ENCODE results near the gene CD82.

CD82 gene

DNA sequence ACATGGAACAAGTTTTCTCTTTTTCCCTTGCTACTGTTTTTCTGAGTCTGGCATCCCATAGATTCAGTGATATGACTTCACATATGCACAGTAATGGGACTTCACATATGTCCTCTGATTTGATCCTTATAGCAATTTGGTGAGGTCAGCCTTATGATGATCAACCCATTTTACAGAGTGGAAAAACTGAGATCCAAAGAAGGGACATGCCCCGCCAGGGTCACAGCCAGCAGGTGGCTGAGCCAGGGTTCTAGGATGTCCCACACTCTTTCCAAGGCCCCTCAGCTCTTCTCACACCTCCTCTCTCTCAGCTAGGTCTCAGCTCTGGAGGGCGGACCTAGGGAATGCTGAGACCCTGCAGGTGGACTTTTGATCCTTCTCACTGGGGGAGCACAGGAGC is 44.3 kb upstream of the CD82 start:
- TF ChIP-seq, protein P1, sequence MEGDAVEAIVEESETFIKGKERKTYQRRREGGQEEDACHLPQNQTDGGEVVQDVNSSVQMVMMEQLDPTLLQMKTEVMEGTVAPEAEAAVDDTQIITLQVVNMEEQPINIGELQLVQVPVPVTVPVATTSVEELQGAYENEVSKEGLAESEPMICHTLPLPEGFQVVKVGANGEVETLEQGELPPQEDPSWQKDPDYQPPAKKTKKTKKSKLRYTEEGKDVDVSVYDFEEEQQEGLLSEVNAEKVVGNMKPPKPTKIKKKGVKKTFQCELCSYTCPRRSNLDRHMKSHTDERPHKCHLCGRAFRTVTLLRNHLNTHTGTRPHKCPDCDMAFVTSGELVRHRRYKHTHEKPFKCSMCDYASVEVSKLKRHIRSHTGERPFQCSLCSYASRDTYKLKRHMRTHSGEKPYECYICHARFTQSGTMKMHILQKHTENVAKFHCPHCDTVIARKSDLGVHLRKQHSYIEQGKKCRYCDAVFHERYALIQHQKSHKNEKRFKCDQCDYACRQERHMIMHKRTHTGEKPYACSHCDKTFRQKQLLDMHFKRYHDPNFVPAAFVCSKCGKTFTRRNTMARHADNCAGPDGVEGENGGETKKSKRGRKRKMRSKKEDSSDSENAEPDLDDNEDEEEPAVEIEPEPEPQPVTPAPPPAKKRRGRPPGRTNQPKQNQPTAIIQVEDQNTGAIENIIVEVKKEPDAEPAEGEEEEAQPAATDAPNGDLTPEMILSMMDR (IDR thresholded peaks at IDR 0.05; ENCODE audit: extremely low read depth, insufficient read depth, missing control alignments) = no peak
- in situ Hi-C loops (cut with MboI; ENCODE audit: low pct_unique_long_range_greater_than_20kb, low sequenced_read_pairs, unreplicated experiment) = no loop called here
- no peak for DNase-seq (ENCODE audit: low spot score)

DNA sequence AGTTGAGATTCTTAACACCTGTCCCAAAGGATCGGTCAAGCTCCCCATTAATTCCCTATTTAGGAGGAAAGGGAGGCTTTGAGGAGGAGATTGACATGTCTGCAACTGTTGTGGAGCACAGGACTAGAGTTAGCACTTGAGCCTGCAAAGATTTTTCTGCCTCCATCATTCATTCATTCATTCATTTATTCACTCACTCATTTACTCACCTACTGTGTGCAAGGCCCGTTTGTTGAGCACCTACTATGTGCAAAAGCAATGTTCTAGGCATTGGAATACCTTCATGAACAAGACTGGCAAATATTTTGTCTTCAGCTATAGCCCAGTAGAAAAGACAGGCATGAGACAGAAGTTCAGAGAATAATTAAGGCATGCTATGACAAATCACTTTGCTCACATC is 43.2 kb upstream of the CD82 start:
- DNase-seq (ENCODE audit: low spot score) = no peak
- TF ChIP-seq, protein P1 (IDR thresholded peaks at IDR 0.05; ENCODE audit: extremely low read depth, insufficient read depth, missing control alignments) = no peak
- in situ Hi-C loops (cut with MboI; ENCODE audit: low pct_unique_long_range_greater_than_20kb, low sequenced_read_pairs, unreplicated experiment) = no loop called here

DNA sequence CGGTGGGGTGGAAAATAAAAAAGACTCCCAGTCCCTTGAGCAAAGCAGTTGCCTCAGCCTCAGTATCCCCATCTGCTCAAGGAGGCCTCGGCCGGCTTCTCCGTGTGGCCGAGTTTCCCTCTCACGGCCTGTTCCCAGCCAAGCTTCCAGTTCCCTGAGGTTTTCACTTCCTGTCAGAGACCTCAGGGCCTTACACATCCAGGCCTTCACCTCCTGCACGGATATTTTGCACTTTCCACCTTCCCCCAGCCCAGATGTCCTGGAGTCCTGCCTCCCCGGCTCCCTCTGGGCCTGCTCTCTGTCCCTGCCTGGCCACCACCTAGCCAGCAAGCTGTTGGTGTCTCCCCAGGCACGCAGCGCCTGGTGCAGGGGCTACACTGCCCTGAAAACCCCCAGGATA is 41.1 kb upstream of the CD82 start:
- DNase-seq (ENCODE audit: low spot score) = no peak
- TF ChIP-seq, protein P1 (IDR thresholded peaks at IDR 0.05; ENCODE audit: extremely low read depth, insufficient read depth, missing control alignments) = no peak
- in situ Hi-C loops (cut with MboI; ENCODE audit: low pct_unique_long_range_greater_than_20kb, low sequenced_read_pairs, unreplicated experiment) = no loop called here

DNA sequence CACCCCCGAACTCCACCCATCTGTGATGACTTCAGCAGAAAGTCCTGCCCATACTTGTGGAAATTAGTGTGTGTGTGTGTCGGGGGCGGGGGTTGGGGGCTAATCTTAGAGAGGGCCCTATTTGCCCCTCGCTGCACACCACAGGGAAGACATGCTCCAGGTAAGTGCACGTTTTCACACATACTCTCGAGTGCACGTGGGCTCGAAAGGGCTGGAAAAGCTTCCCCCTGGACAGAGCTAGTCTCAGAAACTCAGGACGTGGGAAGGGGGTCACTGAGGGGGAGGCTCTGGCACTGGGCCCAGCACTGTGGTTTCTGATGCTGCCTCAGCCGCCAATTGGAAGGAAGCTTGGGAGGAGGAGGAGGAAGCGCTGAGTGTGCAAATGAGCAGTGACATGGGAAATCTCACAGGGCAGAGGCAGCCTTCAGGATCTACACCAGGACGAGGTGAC is 40.7 kb upstream of the CD82 start:
- TF ChIP-seq, protein P1 (IDR thresholded peaks at IDR 0.05; ENCODE audit: extremely low read depth, insufficient read depth, missing control alignments) = no peak
- no peak for DNase-seq (ENCODE audit: low spot score)
- in situ Hi-C loops (cut with MboI; ENCODE audit: low pct_unique_long_range_greater_than_20kb, low sequenced_read_pairs, unreplicated experiment) = loop anchor here (25.0 kb wide), 1 partner anchor 412 kb away; no protein-coding TSS in a partner anchor

DNA sequence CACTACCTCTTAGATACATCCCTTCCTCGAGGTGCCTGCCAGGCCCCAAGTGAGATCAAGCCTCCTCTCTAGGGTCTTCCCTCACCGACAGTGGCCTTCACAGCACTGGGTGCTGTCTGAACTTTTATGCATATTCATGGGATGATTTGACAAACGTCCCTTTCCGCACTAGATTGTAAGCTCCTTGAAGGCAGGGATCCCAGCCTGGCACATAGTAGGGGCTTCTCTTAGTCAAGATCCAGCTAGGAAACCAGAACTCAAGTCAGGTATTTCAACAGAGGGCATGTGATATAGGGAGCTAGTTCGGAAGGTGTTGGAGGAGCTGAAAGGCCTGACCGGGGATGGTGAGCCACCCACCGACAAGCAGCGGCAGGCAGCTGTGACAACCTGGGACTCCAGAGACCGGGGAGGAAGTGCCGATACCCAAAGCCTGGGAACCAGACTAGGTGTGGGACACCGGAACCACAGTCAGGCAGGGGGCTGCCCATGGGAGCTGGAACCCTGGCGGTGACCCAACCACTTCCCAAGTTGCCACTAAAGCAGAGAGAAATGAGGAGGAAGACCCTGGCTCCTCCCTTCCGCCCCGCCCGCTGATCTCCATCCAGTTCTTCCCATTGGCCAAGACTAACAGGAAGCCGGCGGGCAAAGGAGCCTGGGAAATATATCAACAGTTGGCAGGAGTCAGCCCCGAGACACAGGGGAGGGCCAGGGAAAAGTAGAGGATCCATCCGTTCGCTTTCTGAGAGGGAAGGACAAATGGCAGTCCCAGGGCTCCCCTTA is 39.8 kb upstream of the CD82 start:
- TF ChIP-seq, protein P1 (IDR thresholded peaks at IDR 0.05; ENCODE audit: extremely low read depth, insufficient read depth, missing control alignments) = no peak
- DNase-seq (ENCODE audit: low spot score) = no peak
- in situ Hi-C loops (cut with MboI; ENCODE audit: low pct_unique_long_range_greater_than_20kb, low sequenced_read_pairs, unreplicated experiment) = loop anchor here (25.0 kb wide), 1 partner anchor 413 kb away; no protein-coding TSS in a partner anchor

DNA sequence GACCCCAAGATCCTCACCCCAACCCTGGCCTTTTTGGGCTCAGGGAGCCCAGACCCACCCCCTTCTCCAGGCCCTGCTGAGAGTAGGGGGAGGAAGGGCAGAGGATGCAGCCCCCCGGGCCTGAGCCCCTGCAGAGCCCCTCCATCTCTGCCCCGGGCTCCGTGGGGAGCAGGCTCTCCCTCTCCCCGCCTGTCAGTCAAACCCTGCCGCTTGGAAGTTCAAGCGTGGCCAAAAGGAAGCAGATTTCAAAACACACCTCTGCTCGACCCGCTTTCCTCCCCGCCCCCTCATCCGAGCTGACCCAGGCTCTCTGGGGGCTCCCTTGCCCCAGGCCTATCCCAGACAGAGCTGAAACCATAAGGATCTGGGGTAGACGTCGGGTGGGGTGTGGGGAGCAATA is 39.0 kb upstream of the CD82 start:
- in situ Hi-C loops (cut with MboI; ENCODE audit: low pct_unique_long_range_greater_than_20kb, low sequenced_read_pairs, unreplicated experiment) = loop anchor here (25.0 kb wide), 1 partner anchor 414 kb away; no protein-coding TSS in a partner anchor
- DNase-seq (ENCODE audit: low spot score) = no peak

More for the DNA sequence above, 39.0 kb upstream of the CD82 start:
- TF ChIP-seq, protein P1 (IDR thresholded peaks at IDR 0.05; ENCODE audit: extremely low read depth, insufficient read depth, missing control alignments) = no peak

Data from GM13977 (cell line).